ENCODE results near the gene METTL5.

DNA sequence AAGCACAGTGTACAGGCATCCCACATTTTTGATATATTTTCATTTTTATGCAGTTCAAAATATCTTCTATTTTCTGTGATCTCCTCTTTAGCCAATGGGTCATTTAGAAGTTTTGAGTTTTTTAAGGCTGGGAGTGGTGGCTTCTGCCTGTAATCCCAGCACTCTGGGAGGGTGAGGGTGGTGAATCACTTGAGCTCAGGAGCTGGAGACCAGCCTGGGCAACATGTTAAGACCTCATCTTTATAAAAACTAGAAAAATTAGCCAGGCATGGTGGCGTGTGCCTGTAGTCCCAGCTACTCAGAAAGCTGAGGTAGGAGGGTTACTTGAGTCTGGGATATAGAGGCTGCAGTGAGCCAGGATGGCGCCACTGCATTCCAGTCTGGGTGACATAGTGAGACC is 20.3 kb upstream of the METTL5 start:
- TF ChIP-seq, protein P1, sequence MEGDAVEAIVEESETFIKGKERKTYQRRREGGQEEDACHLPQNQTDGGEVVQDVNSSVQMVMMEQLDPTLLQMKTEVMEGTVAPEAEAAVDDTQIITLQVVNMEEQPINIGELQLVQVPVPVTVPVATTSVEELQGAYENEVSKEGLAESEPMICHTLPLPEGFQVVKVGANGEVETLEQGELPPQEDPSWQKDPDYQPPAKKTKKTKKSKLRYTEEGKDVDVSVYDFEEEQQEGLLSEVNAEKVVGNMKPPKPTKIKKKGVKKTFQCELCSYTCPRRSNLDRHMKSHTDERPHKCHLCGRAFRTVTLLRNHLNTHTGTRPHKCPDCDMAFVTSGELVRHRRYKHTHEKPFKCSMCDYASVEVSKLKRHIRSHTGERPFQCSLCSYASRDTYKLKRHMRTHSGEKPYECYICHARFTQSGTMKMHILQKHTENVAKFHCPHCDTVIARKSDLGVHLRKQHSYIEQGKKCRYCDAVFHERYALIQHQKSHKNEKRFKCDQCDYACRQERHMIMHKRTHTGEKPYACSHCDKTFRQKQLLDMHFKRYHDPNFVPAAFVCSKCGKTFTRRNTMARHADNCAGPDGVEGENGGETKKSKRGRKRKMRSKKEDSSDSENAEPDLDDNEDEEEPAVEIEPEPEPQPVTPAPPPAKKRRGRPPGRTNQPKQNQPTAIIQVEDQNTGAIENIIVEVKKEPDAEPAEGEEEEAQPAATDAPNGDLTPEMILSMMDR (IDR thresholded peaks at IDR 0.05 in 8 of 11, conservative IDR thresholded peaks at IDR 0.05 in 3 of 11) = no peak
- no peak for TF ChIP-seq POLR2AphosphoS5 (IDR thresholded peaks at IDR 0.05)

Data from spleen (tissue), 7 donors.